A549 (cell line): ENCODE results near the gene INSYN2B.

ENCODE experiments used
- CBX2 ChIP-seq: fragments of 200-600 bp; sonication (generic); IDR thresholded peaks from 2 replicates; pipeline ENCODE4 v1.6.1; 2016; ENCODE audit warnings: low read depth, mild to moderate bottlenecking, borderline replicate concordance
- RAD21 ChIP-seq, 2 experiments: fragments of >200 bp in 1 of 2; sonication (Bioruptor Twin) in 1 of 2; formaldehyde crosslinking in 1 of 2; IDR thresholded peaks in 1 of 2; conservative IDR thresholded peaks in 1 of 2; 2 replicates in 1 of 2; 3 replicates in 1 of 2; pipeline ENCODE4 v1.6.1; 2012 to 2018; ENCODE audit warnings: inconsistent platforms in 1 of 2
- TF ChIP-seq, protein P1 (sequence below): fragments of >200 bp; sonication (Bioruptor Twin); formaldehyde crosslinking; IDR thresholded peaks from 3 replicates; pipeline ENCODE4 v1.5.1; 2016

GRCh38 chr5:169893010-169893409, 87.3 kb downstream of the INSYN2B start:
- no peak for TF ChIP-seq RAD21 (conservative IDR thresholded peaks at IDR 0.05 in 1 of 2, IDR thresholded peaks at IDR 0.05 in 1 of 2)
- TF ChIP-seq, protein P1, sequence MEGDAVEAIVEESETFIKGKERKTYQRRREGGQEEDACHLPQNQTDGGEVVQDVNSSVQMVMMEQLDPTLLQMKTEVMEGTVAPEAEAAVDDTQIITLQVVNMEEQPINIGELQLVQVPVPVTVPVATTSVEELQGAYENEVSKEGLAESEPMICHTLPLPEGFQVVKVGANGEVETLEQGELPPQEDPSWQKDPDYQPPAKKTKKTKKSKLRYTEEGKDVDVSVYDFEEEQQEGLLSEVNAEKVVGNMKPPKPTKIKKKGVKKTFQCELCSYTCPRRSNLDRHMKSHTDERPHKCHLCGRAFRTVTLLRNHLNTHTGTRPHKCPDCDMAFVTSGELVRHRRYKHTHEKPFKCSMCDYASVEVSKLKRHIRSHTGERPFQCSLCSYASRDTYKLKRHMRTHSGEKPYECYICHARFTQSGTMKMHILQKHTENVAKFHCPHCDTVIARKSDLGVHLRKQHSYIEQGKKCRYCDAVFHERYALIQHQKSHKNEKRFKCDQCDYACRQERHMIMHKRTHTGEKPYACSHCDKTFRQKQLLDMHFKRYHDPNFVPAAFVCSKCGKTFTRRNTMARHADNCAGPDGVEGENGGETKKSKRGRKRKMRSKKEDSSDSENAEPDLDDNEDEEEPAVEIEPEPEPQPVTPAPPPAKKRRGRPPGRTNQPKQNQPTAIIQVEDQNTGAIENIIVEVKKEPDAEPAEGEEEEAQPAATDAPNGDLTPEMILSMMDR = no peak
- TF ChIP-seq CBX2 = no peak
